CD4-positive, alpha-beta T cell treated with Interleukin-12 subunit alpha and Interleukin-12 subunit beta, for 1 hour (primary cell): ENCODE data around the gene ATP2B2.

Experiments
- DNase-seq: peaks from one replicate; pipeline ENCODE4 v3.0.0-alpha.2; 2020

Gene ATP2B2

GRCh38 chr3:10510086-10510742 lies 4.8 kb upstream of the ATP2B2 start:
- no peak for DNase-seq

GRCh38 chr3:10509325-10509724 lies 3.9 kb upstream of the ATP2B2 start:
- no peak for DNase-seq

- no peak for DNase-seq
Observed at GRCh38 chr3:10508619-10509260, 3.4 kb upstream of the ATP2B2 start.

GRCh38 chr3:10508235-10508618 lies 2.8 kb upstream of the ATP2B2 start:
- no peak for DNase-seq

- DNase-seq = no peak
Observed at GRCh38 chr3:10507331-10507730, 1.9 kb upstream of the ATP2B2 start.

GRCh38 chr3:10506696-10507095 lies 1.3 kb upstream of the ATP2B2 start:
- no peak for DNase-seq

- DNase-seq = no peak
Observed at GRCh38 chr3:10505791-10506585, 602 bp upstream of the ATP2B2 start.

GRCh38 chr3:10504171-10505049 lies 976 bp downstream of the ATP2B2 start:
- DNase-seq = no peak

GRCh38 chr3:10503217-10503796 lies 2.1 kb downstream of the ATP2B2 start:
- DNase-seq = no peak

- DNase-seq = no peak
Observed at GRCh38 chr3:10502185-10502880, 3.1 kb downstream of the ATP2B2 start.

GRCh38 chr3:10501664-10502052 lies 3.7 kb downstream of the ATP2B2 start:
- DNase-seq = no peak

- DNase-seq = no peak
Observed at GRCh38 chr3:10500717-10501663, 4.4 kb downstream of the ATP2B2 start.

GRCh38 chr3:10498271-10498670 lies 7.1 kb downstream of the ATP2B2 start:
- DNase-seq = no peak

GRCh38 chr3:10497439-10497838 lies 7.9 kb downstream of the ATP2B2 start:
- no peak for DNase-seq

- DNase-seq = no peak
Observed at GRCh38 chr3:10496121-10496863, 9.1 kb downstream of the ATP2B2 start.

- no peak for DNase-seq
Observed at GRCh38 chr3:10495614-10496013, 9.8 kb downstream of the ATP2B2 start.

GRCh38 chr3:10495003-10495402 lies 10.4 kb downstream of the ATP2B2 start:
- no peak for DNase-seq

GRCh38 chr3:10494180-10494579 lies 11.2 kb downstream of the ATP2B2 start:
- no peak for DNase-seq

- DNase-seq = no peak
Observed at GRCh38 chr3:10493202-10493589, 12.2 kb downstream of the ATP2B2 start.
